SK-N-MC (cell line): ENCODE results near the gene CCNB3.

Experiments used
- EZH2 ChIP-seq: fragments of 200-600 bp; sonication (generic); IDR thresholded peaks from one replicate; pipeline ENCODE4 v1.6.1; 2017; ENCODE audit warnings: antibody characterized with exemption
- FOXP2 ChIP-seq: optimal IDR thresholded peaks from 2 replicates; pipeline ENCODE3; 2011; ENCODE audit warnings: mild to moderate bottlenecking, moderate library complexity; ENCODE audit not compliant: insufficient read depth; ENCODE audit errors: extremely low read length, control extremely low read depth
- POLR2AphosphoS5 ChIP-seq: IDR thresholded peaks from 2 replicates; pipeline ENCODE4 v1.6.1; 2012; ENCODE audit warnings: mild to moderate bottlenecking, low read depth, low read length, borderline replicate concordance

GRCh38 chrX:50375481-50376267 lies 171.1 kb downstream of the CCNB3 start:
- TF ChIP-seq EZH2 (no peak), POLR2AphosphoS5 (no peak), FOXP2 (no peak)
